CD4-positive, CD25-positive, alpha-beta regulatory T cell (primary cell): ENCODE results near the gene RBM10. TPM values are rescaled to one million over a fixed set of nuclear protein-coding genes. Genes with fewer than 3 reads are reported as not detected.

Experiments used
- ATAC-seq, 2 donors: fragments of 150-1000 bp; cut with Tn5 transposase; one replicate each; pipeline ENCODE4 v1.10.0; 2021; ENCODE audit warnings: low read depth in 2 of 2, moderate number of reproducible peaks in 2 of 2, moderate library complexity in 1 of 2
- DNase-seq, 3 donors: peaks; one replicate each; pipeline versions ENCODE4 v3.0.0 to v3.0.0-alpha.2; 2012 to 2022; ENCODE audit warnings: mixed read lengths in 1 of 3
- H3K27ac ChIP-seq: one replicate; pipeline ENCODE4 v1.7.0; 2013; ENCODE audit warnings: mild to moderate bottlenecking, low read length; ENCODE audit not compliant: insufficient read depth, poor library complexity, severe bottlenecking
- H3K27me3 ChIP-seq: one replicate; pipeline ENCODE4 v1.7.0; 2013; ENCODE audit warnings: low read length; ENCODE audit not compliant: control insufficient read depth, insufficient read depth
- H3K36me3 ChIP-seq: one replicate; pipeline ENCODE4 v1.7.0; 2013; ENCODE audit warnings: mild to moderate bottlenecking, low read length, moderate library complexity; ENCODE audit not compliant: control insufficient read depth, insufficient read depth
- H3K4me1 ChIP-seq: 2 replicates; pipeline ENCODE4 v1.7.0; 2013; ENCODE audit warnings: mild to moderate bottlenecking, low read length; ENCODE audit not compliant: insufficient read depth, control insufficient read depth, poor library complexity, severe bottlenecking
- H3K4me3 ChIP-seq: one replicate; pipeline ENCODE4 v1.7.0; 2013; ENCODE audit warnings: low read depth, mild to moderate bottlenecking, low read length, moderate library complexity
- H3K9me3 ChIP-seq, 2 experiments: 1 replicate in 1 of 2; 2 replicates in 1 of 2; pipeline ENCODE4 v1.7.0; 2013; ENCODE audit warnings: low read length in 2 of 2, mild to moderate bottlenecking in 1 of 2, moderate library complexity in 1 of 2; ENCODE audit not compliant: control insufficient read depth in 2 of 2
- H3K27ac Mint-ChIP-seq, 3 donors: one replicate each; pipeline ENCODE4 v1.8.0; 2020 to 2022; ENCODE audit warnings: mild to moderate bottlenecking in 3 of 3, mixed read lengths in 3 of 3, moderate library complexity in 2 of 3
- H3K27me3 Mint-ChIP-seq: one replicate; pipeline ENCODE4 v1.8.0; 2022; ENCODE audit warnings: mild to moderate bottlenecking, mixed read lengths
- H3K36me3 Mint-ChIP-seq: one replicate; pipeline ENCODE4 v1.8.0; 2020; ENCODE audit warnings: mixed read lengths
- H3K4me1 Mint-ChIP-seq, 4 donors: one replicate each; pipeline ENCODE4 v1.8.0; 2020 to 2022; ENCODE audit warnings: mixed read lengths in 4 of 4, mild to moderate bottlenecking in 1 of 4
- H3K4me3 Mint-ChIP-seq, 4 donors: one replicate each; pipeline ENCODE4 v1.8.0; 2020 to 2022; ENCODE audit warnings: mild to moderate bottlenecking in 4 of 4, mixed read lengths in 4 of 4, moderate library complexity in 3 of 4
- H3K9me3 Mint-ChIP-seq, 7 donors: one replicate each; pipeline ENCODE4 v1.8.0; 2020 to 2022; ENCODE audit warnings: mixed read lengths in 7 of 7, mild to moderate bottlenecking in 3 of 7, moderate library complexity in 2 of 7
- polyA plus RNA-seq, 4 donors: library from polyadenylated mRNA; unstranded; fragments of 300-500 nt; fragmentation: Illumina TruSeq; gene quantifications; one replicate each; pipeline ENCODE4 v1.2.3, GENCODE V29; 2021
- total RNA-seq: library from RNA; stranded (reverse); gene quantifications from one replicate; pipeline ENCODE4 v1.2.3, GENCODE V29; 2022

Gene RBM10
- total and polyA plus RNA-seq, 5 donors from 2014 or later = 17.9 to 37.6 (median 22.5) TPM

DNA sequence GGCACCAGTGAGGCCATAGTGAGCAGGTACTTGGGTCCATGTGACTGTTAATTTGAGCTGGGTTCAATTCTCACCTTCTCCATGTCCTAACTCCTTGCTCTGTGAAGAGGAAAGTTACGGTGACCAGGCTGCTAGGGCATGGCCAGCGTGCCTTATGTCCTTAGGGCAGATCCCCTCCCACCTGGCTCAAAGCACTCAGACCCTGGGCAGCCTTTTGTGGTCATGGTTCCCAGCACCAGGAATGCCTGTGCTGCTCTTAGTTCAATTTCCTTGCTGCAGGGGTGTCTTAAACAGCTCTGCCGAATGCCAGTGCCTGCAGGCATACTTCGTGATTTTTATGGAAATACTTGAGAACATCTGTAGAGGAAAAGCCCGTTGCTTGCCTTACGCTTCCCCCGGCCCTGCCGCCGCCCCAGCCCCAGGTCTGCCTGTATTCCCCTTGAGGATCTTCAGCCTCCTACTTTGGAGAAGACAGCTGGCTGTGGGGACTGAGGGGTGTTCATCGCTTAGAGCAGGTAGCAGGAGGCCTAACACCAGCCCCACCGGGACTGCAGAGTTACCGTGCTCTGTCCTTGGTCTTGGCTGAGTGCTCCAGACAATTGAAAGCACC lies 70.4 kb downstream of the RBM10 start:
- H3K27me3 Mint-ChIP-seq = no peaks in the 10 kb centered on the region
- H3K4me3 Mint-ChIP-seq = no peak overlapping the region
- no peaks in the 10 kb centered on the region for H3K9me3 ChIP-seq
- H3K36me3 ChIP-seq = peaks cover 53% of the 10 kb centered on the region
- DNase-seq = no peak
- H3K36me3 Mint-ChIP-seq = peaks cover 48% of the 10 kb centered on the region
- no peak overlapping the region for H3K27ac ChIP-seq
- H3K27ac Mint-ChIP-seq = peak overlapping the region in 1 of 3 donors; percentile 1
- no peaks in the 10 kb centered on the region for H3K27me3 ChIP-seq
- H3K9me3 Mint-ChIP-seq = no peaks in the 10 kb centered on the region
- no peak overlapping the region for H3K4me3 ChIP-seq
- peaks cover 5 to 35% (median 17%) of the 10 kb centered on the region in 4 donors for H3K4me1 Mint-ChIP-seq
- peaks cover 20% of the 10 kb centered on the region for H3K4me1 ChIP-seq
- ATAC-seq = no peak

DNA sequence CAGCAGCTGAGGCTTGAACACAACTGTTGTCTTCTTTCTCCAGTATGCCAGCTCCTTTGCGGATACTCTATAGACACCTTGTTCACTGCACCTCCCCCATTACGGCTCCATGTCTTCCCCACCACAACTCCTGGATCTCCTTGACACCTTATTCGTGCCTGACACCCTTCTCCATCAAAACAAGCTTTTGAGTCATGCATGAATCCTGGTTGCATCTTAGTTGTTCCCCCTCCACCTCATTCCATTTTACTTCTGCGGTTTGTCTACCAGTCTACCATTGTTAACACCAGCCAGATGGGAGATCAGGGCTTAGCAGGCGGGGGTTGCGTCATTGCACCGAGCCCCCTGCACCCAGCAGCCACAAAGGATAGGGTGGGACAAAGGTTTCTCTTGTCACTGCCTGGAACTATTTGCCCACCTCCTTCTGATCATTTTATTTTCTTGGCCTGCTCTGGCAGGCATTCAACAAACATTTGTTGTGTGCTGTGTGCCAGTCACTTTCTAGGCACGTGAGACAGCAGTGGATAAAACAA lies 71.4 kb downstream of the RBM10 start:
- ATAC-seq (no peak), DNase-seq (no peak)
- Histone ChIP-seq H3K9me3 (no peaks in the 10 kb centered on the region), H3K36me3 (peaks cover 42% of the 10 kb centered on the region), H3K4me3 (no peak overlapping the region), H3K27ac (peak overlapping the region; percentile 91), H3K27me3 (no peaks in the 10 kb centered on the region), H3K4me1 (peaks cover 26% of the 10 kb centered on the region)
- Mint-ChIP-seq H3K4me3 (peak overlapping the region in 3 of 4 donors; percentile 12 to 97 (median 29)), H3K27ac (peak overlapping the region in 2 of 3 donors; percentile 99), H3K27me3 (no peaks in the 10 kb centered on the region), H3K36me3 (peaks cover 42% of the 10 kb centered on the region), H3K4me1 (peaks cover 12 to 46% (median 24%) of the 10 kb centered on the region in 4 donors), H3K9me3 (no peaks in the 10 kb centered on the region)

DNA sequence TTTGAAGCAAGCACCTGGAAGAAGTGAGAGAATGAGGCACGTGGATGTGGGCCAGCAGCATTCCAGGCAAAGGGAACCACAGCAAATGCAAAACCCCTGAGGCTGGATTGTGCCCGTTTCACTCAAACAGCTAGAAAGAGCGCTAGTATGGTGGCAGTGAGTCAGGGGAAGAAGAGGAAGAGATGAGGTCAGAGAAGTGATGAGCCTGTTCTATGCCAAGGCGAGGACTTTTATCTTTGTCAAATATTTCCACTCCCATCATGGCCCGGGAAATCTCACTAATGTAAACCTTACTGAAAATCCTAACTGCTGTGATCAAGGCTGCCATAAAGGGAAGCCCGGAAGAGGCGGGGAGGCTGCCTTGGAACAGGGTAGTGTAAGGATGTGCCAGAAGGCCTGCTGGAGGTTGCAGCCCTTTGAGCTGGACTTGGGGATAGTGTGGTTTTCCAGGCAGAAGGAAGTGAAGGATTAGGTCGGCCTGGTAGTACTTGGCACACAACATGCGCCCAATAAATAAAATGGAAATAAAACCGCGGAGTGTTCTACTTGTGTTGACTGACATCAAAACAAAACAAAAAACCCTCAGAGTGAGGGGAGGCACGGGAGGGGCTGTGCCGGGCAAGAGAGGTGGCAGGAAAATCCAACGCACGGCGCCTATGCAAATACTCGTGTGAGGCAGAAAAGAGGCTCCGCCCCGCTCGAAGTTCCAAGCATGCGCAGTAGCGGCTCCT lies 72.3 kb downstream of the RBM10 start:
- ATAC-seq = no peak
- H3K27ac Mint-ChIP-seq = peak overlapping the region; percentile 94 to 99 (median 99)
- H3K36me3 ChIP-seq = peaks cover 34% of the 10 kb centered on the region
- H3K4me3 ChIP-seq = peak overlapping the region; percentile 67
- H3K4me3 Mint-ChIP-seq = peak overlapping the region; percentile 90 to 98 (median 96)
- no peaks in the 10 kb centered on the region for H3K27me3 ChIP-seq
- peaks cover 26% of the 10 kb centered on the region for H3K4me1 ChIP-seq
- peak in 1 of 3 donors; percentile 8 for DNase-seq
- H3K36me3 Mint-ChIP-seq = peaks cover 34% of the 10 kb centered on the region
- H3K9me3 Mint-ChIP-seq = no peaks in the 10 kb centered on the region
- H3K4me1 Mint-ChIP-seq = peaks cover 12 to 54% (median 26%) of the 10 kb centered on the region in 4 donors
- peak overlapping the region; percentile 91 for H3K27ac ChIP-seq
- no peaks in the 10 kb centered on the region for H3K9me3 ChIP-seq
- H3K27me3 Mint-ChIP-seq = no peaks in the 10 kb centered on the region

DNA sequence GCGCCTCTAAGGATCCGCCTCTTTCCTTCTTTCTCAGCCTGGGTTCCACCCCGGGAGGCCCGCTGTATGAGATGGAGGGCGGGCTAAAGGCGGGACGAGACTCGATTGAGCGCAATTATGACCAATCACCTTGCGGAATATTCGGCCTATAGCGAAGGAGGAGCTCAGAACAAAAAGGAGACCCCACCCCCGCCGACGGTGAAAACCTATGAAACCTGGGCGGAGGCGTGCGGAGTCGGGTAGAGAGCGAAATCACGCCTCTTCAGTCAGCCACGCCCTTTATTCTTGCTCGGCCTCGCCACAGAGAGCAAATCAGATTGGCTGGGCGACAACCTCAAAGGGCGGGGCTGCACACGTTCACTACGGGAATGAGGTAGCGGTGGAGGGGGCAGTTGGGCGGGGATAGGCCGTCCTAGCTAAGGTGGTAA lies 72.8 kb downstream of the RBM10 start:
- peak; percentile 82 to 84 for ATAC-seq
- Histone ChIP-seq H3K4me1 (peaks cover 26% of the 10 kb centered on the region), H3K4me3 (peak overlapping the region; percentile 90), H3K27me3 (no peaks in the 10 kb centered on the region), H3K9me3 (no peaks in the 10 kb centered on the region), H3K27ac (peak overlapping the region; percentile 97), H3K36me3 (peaks cover 28% of the 10 kb centered on the region)
- H3K9me3 Mint-ChIP-seq = no peaks in the 10 kb centered on the region
- peak; percentile 91 to 100 (median 99) for DNase-seq
- peaks cover 30% of the 10 kb centered on the region for H3K36me3 Mint-ChIP-seq
- H3K27me3 Mint-ChIP-seq = no peaks in the 10 kb centered on the region
- H3K27ac Mint-ChIP-seq = peak overlapping the region; percentile 97 to 99 (median 99)
- peaks cover 12 to 56% (median 26%) of the 10 kb centered on the region in 4 donors for H3K4me1 Mint-ChIP-seq
- H3K4me3 Mint-ChIP-seq = peak overlapping the region; percentile 90 to 98 (median 96)

DNA sequence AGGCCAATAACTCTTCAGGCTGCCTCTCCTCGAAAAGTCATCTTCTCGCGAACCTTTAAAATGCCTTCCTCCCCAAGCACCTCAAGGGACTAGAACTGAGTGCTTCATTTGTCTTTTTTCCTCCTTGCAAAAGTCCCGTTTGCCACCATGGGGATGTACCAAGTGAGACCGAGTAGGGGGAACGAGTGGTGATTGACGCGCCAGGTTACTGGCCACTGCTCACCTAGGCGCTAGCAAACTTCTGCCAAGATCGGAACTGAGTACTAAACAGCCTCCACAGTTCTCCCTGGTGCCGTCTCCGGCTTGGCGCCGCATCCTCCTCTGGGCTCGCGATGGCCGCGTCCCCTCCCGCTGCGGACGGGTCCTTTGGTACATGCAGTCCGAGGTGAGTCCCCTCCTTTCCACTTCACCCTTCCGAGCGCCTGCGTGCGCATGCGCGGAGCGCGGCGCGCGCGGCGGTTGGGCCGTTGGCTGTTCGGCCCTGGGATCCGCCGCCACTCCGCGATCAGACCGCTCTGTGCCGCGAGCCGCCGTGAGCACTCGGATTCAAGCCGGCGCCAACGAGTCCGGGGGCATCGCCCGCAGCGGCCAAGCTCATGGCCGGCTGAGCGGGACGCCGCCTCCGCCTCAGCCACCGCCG lies 73.4 kb downstream of the RBM10 start, which contains the start of gene CDK16:
Gene CDK16 (plus strand): TSS at position 402 of the 640 bp plus-strand sequence. CDS start 4,877 bp downstream, outside the sequence.
- DNase-seq (peak; percentile 60 to 91 (median 90)), ATAC-seq (peak; percentile 29 to 32)
- H3K4me1 Mint-ChIP-seq = peaks cover 12 to 56% (median 26%) of the 10 kb centered on the region in 4 donors
- no peaks in the 10 kb centered on the region for H3K27me3 Mint-ChIP-seq
- peak within 1 kb of the TSS; percentile 97 for H3K27ac ChIP-seq
- no peaks in the 10 kb centered on the region for H3K27me3 ChIP-seq
- H3K4me3 ChIP-seq = peak within 1 kb of the TSS; percentile 90
- H3K36me3 ChIP-seq = peaks cover 23% of the 10 kb centered on the region
- no peaks in the 10 kb centered on the region for H3K9me3 Mint-ChIP-seq
- peak within 1 kb of the TSS; percentile 90 to 98 (median 96) for H3K4me3 Mint-ChIP-seq
- peaks cover 28% of the 10 kb centered on the region for H3K36me3 Mint-ChIP-seq
- peaks cover 26% of the 10 kb centered on the region for H3K4me1 ChIP-seq
- no peaks in the 10 kb centered on the region for H3K9me3 ChIP-seq
- peak within 1 kb of the TSS; percentile 97 to 99 (median 99) for H3K27ac Mint-ChIP-seq

DNA sequence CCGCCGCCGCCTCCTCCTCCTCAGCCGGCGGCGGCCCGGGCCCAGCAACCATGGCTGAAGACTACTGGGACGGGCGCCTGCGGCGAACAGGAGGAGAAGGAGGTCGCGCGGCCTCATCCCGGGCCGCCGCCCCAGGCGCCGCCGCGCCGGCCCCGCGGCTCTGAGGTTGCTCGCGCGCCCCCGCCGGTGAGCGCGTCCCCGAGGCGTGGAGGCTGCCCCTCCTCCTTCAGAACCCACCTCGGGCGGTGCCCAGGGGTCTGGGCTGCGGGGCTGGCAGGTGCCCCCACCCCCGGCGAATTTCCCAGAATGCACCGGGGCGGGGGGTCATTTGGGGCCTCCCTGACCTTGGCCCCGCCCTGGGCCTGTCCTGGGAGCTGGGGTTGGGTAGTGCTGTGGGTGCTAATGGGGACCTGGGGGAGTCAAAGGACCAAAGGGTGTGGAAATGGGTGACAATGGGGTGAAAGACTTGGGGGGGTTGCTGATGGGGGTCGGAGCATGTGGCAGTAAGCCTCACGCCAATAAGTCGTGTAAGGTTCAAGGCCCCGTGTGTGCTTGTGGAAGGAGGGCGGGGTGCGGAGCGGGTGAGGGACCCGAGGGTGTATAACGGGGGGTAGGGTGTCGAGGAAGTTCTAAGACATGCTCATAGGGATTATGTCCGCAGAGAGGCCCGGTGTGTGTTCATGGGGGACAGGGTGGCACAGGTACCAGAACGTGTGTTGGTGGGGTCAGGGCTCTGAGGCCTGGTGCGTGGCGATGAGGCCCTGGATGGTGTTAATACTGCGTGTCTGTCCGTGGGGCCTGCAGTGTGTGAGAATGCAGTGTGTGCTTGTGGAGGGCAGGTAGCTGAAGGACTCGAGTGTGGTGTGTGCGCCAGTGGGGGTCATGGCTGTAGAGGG lies 74.1 kb downstream of the RBM10 start:
- H3K9me3 ChIP-seq = no peaks in the 10 kb centered on the region
- peaks cover 30% of the 10 kb centered on the region for H3K36me3 Mint-ChIP-seq
- no peaks in the 10 kb centered on the region for H3K27me3 Mint-ChIP-seq
- H3K4me3 Mint-ChIP-seq = peak overlapping the region; percentile 84 to 98 (median 91)
- peak overlapping the region; percentile 79 for H3K4me3 ChIP-seq
- ATAC-seq (no peak), DNase-seq (peak in 2 of 3 donors; percentile 40 to 55)
- H3K4me1 Mint-ChIP-seq = peaks cover 12 to 56% (median 26%) of the 10 kb centered on the region in 4 donors
- peaks cover 26% of the 10 kb centered on the region for H3K4me1 ChIP-seq
- H3K36me3 ChIP-seq = peaks cover 23% of the 10 kb centered on the region
- H3K27me3 ChIP-seq = no peaks in the 10 kb centered on the region
- H3K27ac ChIP-seq = peak overlapping the region; percentile 97
- peak overlapping the region; percentile 93 to 99 (median 97) for H3K27ac Mint-ChIP-seq
- no peaks in the 10 kb centered on the region for H3K9me3 Mint-ChIP-seq
